Liver (tissue), 9 donors: Measurements from ENCODE around the gene NFKB2. TPM values are rescaled to one million over a fixed set of nuclear protein-coding genes. Genes with fewer than 3 reads are reported as not detected.

Experiments
- DNase-seq: peaks from one replicate; pipeline ENCODE4 v3.0.0-alpha.2; 2017; ENCODE audit warnings: low spot score
- H3K27ac ChIP-seq, 2 donors: one replicate each; pipeline ENCODE4 v1.7.0; 2013; ENCODE audit warnings: inconsistent platforms in 2 of 2, low read length in 2 of 2, control low read depth in 1 of 2, low read depth in 1 of 2, mild to moderate bottlenecking in 1 of 2
- H3K27me3 ChIP-seq, 4 donors: one replicate each; pipeline versions ENCODE4 v1.6.1 to v1.7.0; 2013; ENCODE audit warnings: low read length in 3 of 4, inconsistent platforms in 1 of 4, mild to moderate bottlenecking in 1 of 4, moderate library complexity in 1 of 4; ENCODE audit not compliant: control insufficient read depth in 4 of 4, insufficient read depth in 4 of 4
- H3K36me3 ChIP-seq, 4 donors: one replicate each; pipeline versions ENCODE4 v1.6.1 to v1.7.0; 2013; ENCODE audit warnings: low read length in 3 of 4, mild to moderate bottlenecking in 3 of 4, low read depth in 1 of 4, moderate library complexity in 1 of 4; ENCODE audit not compliant: control insufficient read depth in 4 of 4, insufficient read depth in 3 of 4
- H3K4me1 ChIP-seq, 4 donors: one replicate each; pipeline versions ENCODE4 v1.6.1 to v1.7.0; 2013; ENCODE audit warnings: low read length in 3 of 4, mild to moderate bottlenecking in 3 of 4, moderate library complexity in 1 of 4; ENCODE audit not compliant: control insufficient read depth in 4 of 4, insufficient read depth in 4 of 4
- H3K4me3 ChIP-seq, 3 donors: one replicate each; pipeline versions ENCODE4 v1.6.1 to v1.7.0; 2013; ENCODE audit warnings: low read length in 3 of 3, control low read depth in 1 of 3, low read depth in 1 of 3, mild to moderate bottlenecking in 1 of 3
- H3K9ac ChIP-seq, 2 donors: one replicate each; pipeline ENCODE4 v1.7.0; 2013; ENCODE audit warnings: low read length in 2 of 2, mild to moderate bottlenecking in 2 of 2, moderate library complexity in 2 of 2, control low read depth in 1 of 2, low read depth in 1 of 2
- H3K9me3 ChIP-seq, 4 donors: one replicate each; pipeline versions ENCODE4 v1.6.1 to v1.7.0; 2013; ENCODE audit warnings: low read length in 3 of 4; ENCODE audit not compliant: control insufficient read depth in 4 of 4
- EGR1 ChIP-seq, 2 donors: IDR thresholded peaks; 2 replicates each; pipeline ENCODE4 v1.6.1; 2016 to 2018; ENCODE audit warnings: antibody characterized with exemption in 2 of 2, low read depth in 2 of 2
- FOXA1 ChIP-seq: IDR thresholded peaks from 2 replicates; pipeline ENCODE4 v1.6.1; 2016; ENCODE audit warnings: antibody characterized with exemption
- FOXA2 ChIP-seq: IDR thresholded peaks from 2 replicates; pipeline ENCODE4 v1.6.1; 2016; ENCODE audit warnings: antibody characterized with exemption
- GABPA ChIP-seq, 2 donors: IDR thresholded peaks in 1 of 2; conservative IDR thresholded peaks in 1 of 2; 2 replicates each; pipeline ENCODE4 v1.6.1; 2016; ENCODE audit warnings: antibody characterized with exemption in 2 of 2, mild to moderate bottlenecking in 1 of 2, moderate library complexity in 1 of 2
- HNF4A ChIP-seq, 2 donors: conservative IDR thresholded peaks; 2 replicates each; pipeline ENCODE4 v1.6.1; 2016; ENCODE audit warnings: antibody characterized with exemption in 2 of 2, mild to moderate bottlenecking in 2 of 2
- HNF4G ChIP-seq: IDR thresholded peaks from 2 replicates; pipeline ENCODE4 v1.6.1; 2016; ENCODE audit warnings: antibody characterized with exemption
- JUND ChIP-seq, 2 donors: IDR thresholded peaks; 2 replicates each; pipeline ENCODE4 v1.6.1; 2016; ENCODE audit warnings: antibody characterized with exemption in 2 of 2
- NR2F2 ChIP-seq: IDR thresholded peaks from 2 replicates; pipeline ENCODE4 v1.6.1; 2016; ENCODE audit warnings: antibody characterized with exemption
- RAD21 ChIP-seq, 2 donors: IDR thresholded peaks; 2 replicates each; pipeline ENCODE4 v1.6.1; 2016; ENCODE audit warnings: antibody characterized with exemption in 2 of 2, mild to moderate bottlenecking in 2 of 2
- RXRA ChIP-seq, 2 donors: IDR thresholded peaks; 2 replicates each; pipeline ENCODE4 v1.6.1; 2017 to 2018; ENCODE audit warnings: antibody characterized with exemption in 2 of 2, mild to moderate bottlenecking in 1 of 2
- SP1 ChIP-seq: IDR thresholded peaks from 2 replicates; pipeline ENCODE4 v1.6.1; 2018; ENCODE audit warnings: antibody characterized with exemption, mild to moderate bottlenecking
- TAF1 ChIP-seq: conservative IDR thresholded peaks from 2 replicates; pipeline ENCODE4 v1.6.1; 2016; ENCODE audit warnings: antibody characterized with exemption, mild to moderate bottlenecking
- YY1 ChIP-seq: IDR thresholded peaks from 2 replicates; pipeline ENCODE4 v1.6.1; 2016; ENCODE audit warnings: antibody characterized with exemption, mild to moderate bottlenecking
- WGBS: extraction: QIAGEN DNeasy Blood & Tissue Kit; methylation state at CpG from one replicate; pipeline ENCODE4 v1.1.7; 2013; 5-methylcytosine and 5-hydroxymethylcytosine counted together
- polyA plus RNA-seq, 2 donors: library from polyadenylated mRNA; stranded (reverse) in 1 of 2; unstranded in 1 of 2; fragments of 200-250 nt in 1 of 2; fragments of >200 nt in 1 of 2; fragmentation: Nextera tagmentation in 1 of 2; extraction: Ambion mirVana in 1 of 2; gene quantifications; one replicate each; pipeline versions ENCODE4 v1.2.1 to v1.2.3, GENCODE V29; 2013 to 2015
- total RNA-seq, 2 donors: library from RNA; depleted of rRNA; stranded (reverse); fragments of >200 nt; gene quantifications; one replicate each; pipeline ENCODE4 v1.2.3, GENCODE V29; 2014
- TF ChIP-seq, protein P1 (sequence below): IDR thresholded peaks from 2 replicates; pipeline ENCODE4 v1.6.1; 2016; ENCODE audit warnings: antibody characterized with exemption, mild to moderate bottlenecking
- TF ChIP-seq, protein P2 (sequence below): IDR thresholded peaks from 2 replicates; pipeline ENCODE4 v1.6.1; 2016; ENCODE audit warnings: antibody characterized with exemption
- TF ChIP-seq, protein P3 (sequence below): IDR thresholded peaks from 2 replicates; pipeline ENCODE4 v1.6.1; 2016; ENCODE audit warnings: antibody characterized with exemption
- TF ChIP-seq, protein P4 (sequence below): fragments of 150-350 bp; IDR thresholded peaks from 2 replicates; pipeline ENCODE4 v1.5.1; 2017; ENCODE audit warnings: improper control_type of control experiment, low read depth, low read length; ENCODE audit not compliant: missing input control
- TF ChIP-seq, protein P5 (sequence below): IDR thresholded peaks from 2 replicates; pipeline ENCODE4 v1.6.1; 2016; ENCODE audit warnings: antibody characterized with exemption
- donor health status: healthy.
- donor health status: healthy.
- donor health status: healthy.
- donor health status: healthy.
- donor health status: healthy.

NFKB2 gene
- total and polyA plus RNA-seq, 4 donors = 1.8 to 8.5 (median 7.1) TPM

DNA sequence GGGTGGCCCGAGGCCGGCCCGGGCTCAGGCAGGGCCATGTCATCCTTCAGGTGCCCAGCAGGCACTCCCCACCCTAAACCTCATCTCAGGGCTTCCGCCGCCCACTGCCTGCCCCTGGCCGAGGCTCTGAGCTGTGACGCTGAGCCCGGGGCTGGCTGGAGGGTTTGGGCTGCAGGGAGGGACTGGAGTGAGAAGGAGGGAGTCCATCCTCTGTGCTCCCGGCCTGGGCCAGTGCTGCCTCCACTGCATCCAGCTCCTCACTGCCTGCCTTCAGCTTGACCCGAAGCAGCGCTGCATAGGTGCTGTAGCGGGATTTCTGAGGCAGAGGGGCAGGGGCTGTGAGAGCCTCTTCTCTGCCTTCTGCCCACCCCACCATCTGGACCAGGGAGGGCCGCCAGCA is 7.6 kb downstream of the NFKB2 start:
- no peak overlapping the region for H3K27ac ChIP-seq
- no peak overlapping the region for H3K4me3 ChIP-seq
- DNase-seq = no peak
- WGBS = 93% methylated on average over 13 of the region's 13 CpGs
- no peaks in the 10 kb centered on the region for H3K9me3 ChIP-seq
- H3K9ac ChIP-seq = no peak overlapping the region
- TF ChIP-seq EGR1 (IDR thresholded peaks at IDR 0.05; ENCODE audit: low read depth in 2 of 2) (no peak), RXRA (IDR thresholded peaks at IDR 0.05) (no peak), HNF4G (no peak), FOXA1 (no peak), HNF4A (conservative IDR thresholded peaks at IDR 0.05) (no peak), NR2F2 (no peak), SP1 (no peak), TAF1 (no peak), JUND (IDR thresholded peaks at IDR 0.05) (no peak), RAD21 (IDR thresholded peaks at IDR 0.05) (no peak), YY1 (no peak), GABPA (IDR thresholded peaks at IDR 0.05 in 1 of 2, conservative IDR thresholded peaks at IDR 0.05 in 1 of 2) (no peak), FOXA2 (no peak)
- TF ChIP-seq, protein P1, sequence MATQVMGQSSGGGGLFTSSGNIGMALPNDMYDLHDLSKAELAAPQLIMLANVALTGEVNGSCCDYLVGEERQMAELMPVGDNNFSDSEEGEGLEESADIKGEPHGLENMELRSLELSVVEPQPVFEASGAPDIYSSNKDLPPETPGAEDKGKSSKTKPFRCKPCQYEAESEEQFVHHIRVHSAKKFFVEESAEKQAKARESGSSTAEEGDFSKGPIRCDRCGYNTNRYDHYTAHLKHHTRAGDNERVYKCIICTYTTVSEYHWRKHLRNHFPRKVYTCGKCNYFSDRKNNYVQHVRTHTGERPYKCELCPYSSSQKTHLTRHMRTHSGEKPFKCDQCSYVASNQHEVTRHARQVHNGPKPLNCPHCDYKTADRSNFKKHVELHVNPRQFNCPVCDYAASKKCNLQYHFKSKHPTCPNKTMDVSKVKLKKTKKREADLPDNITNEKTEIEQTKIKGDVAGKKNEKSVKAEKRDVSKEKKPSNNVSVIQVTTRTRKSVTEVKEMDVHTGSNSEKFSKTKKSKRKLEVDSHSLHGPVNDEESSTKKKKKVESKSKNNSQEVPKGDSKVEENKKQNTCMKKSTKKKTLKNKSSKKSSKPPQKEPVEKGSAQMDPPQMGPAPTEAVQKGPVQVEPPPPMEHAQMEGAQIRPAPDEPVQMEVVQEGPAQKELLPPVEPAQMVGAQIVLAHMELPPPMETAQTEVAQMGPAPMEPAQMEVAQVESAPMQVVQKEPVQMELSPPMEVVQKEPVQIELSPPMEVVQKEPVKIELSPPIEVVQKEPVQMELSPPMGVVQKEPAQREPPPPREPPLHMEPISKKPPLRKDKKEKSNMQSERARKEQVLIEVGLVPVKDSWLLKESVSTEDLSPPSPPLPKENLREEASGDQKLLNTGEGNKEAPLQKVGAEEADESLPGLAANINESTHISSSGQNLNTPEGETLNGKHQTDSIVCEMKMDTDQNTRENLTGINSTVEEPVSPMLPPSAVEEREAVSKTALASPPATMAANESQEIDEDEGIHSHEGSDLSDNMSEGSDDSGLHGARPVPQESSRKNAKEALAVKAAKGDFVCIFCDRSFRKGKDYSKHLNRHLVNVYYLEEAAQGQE = no peak
- TF ChIP-seq, protein P2, sequence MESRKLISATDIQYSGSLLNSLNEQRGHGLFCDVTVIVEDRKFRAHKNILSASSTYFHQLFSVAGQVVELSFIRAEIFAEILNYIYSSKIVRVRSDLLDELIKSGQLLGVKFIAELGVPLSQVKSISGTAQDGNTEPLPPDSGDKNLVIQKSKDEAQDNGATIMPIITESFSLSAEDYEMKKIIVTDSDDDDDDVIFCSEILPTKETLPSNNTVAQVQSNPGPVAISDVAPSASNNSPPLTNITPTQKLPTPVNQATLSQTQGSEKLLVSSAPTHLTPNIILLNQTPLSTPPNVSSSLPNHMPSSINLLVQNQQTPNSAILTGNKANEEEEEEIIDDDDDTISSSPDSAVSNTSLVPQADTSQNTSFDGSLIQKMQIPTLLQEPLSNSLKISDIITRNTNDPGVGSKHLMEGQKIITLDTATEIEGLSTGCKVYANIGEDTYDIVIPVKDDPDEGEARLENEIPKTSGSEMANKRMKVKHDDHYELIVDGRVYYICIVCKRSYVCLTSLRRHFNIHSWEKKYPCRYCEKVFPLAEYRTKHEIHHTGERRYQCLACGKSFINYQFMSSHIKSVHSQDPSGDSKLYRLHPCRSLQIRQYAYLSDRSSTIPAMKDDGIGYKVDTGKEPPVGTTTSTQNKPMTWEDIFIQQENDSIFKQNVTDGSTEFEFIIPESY = no peak
- TF ChIP-seq, protein P3, sequence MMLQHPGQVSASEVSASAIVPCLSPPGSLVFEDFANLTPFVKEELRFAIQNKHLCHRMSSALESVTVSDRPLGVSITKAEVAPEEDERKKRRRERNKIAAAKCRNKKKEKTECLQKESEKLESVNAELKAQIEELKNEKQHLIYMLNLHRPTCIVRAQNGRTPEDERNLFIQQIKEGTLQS = no peak
- TF ChIP-seq, protein P4, sequence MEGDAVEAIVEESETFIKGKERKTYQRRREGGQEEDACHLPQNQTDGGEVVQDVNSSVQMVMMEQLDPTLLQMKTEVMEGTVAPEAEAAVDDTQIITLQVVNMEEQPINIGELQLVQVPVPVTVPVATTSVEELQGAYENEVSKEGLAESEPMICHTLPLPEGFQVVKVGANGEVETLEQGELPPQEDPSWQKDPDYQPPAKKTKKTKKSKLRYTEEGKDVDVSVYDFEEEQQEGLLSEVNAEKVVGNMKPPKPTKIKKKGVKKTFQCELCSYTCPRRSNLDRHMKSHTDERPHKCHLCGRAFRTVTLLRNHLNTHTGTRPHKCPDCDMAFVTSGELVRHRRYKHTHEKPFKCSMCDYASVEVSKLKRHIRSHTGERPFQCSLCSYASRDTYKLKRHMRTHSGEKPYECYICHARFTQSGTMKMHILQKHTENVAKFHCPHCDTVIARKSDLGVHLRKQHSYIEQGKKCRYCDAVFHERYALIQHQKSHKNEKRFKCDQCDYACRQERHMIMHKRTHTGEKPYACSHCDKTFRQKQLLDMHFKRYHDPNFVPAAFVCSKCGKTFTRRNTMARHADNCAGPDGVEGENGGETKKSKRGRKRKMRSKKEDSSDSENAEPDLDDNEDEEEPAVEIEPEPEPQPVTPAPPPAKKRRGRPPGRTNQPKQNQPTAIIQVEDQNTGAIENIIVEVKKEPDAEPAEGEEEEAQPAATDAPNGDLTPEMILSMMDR = no peak
- TF ChIP-seq, protein P5, sequence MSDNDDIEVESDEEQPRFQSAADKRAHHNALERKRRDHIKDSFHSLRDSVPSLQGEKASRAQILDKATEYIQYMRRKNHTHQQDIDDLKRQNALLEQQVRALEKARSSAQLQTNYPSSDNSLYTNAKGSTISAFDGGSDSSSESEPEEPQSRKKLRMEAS = no peak
- peaks cover 0 to 20% (median 2%) of the 10 kb centered on the region in 4 donors for H3K36me3 ChIP-seq
- peaks cover 0 to 16% (median 7%) of the 10 kb centered on the region in 4 donors for H3K4me1 ChIP-seq
- H3K27me3 ChIP-seq = peaks cover 0 to 5% (median 0%) of the 10 kb centered on the region in 4 donors
